WTC11 (cell line): ENCODE measurements around the gene NSD1. TPM values are rescaled to one million over a fixed set of nuclear protein-coding genes. Genes with fewer than 3 reads are reported as not detected.
A peak's percentile ranks its signal among the peaks of the same experiment; 100 is the strongest.

ENCODE experiments used
- ATAC-seq: fragments of 200-7000 bp; cut with Tn5 transposase; 2 replicates; pipeline ENCODE4 v1.10.0; 2021; ENCODE audit warnings: mild to moderate bottlenecking, moderate library complexity
- CTCF ChIA-PET: fragments of 300-600 bp; sonication (Branson Sonifier 250); formaldehyde crosslinking; loops from one replicate; lab custom pipeline; 2021; ENCODE audit warnings: antibody characterized with exemption; lab: Charles Lee
- POLR2A ChIA-PET: fragments of 350-600 bp; sonication (Branson Sonifier 250); formaldehyde crosslinking; loops from one replicate; lab custom pipeline; 2021; ENCODE audit warnings: antibody characterized with exemption; lab: Charles Lee
- DNase-seq: peaks from one replicate; pipeline ENCODE4 v3.0.0; 2021; ENCODE audit warnings: low spot score
- H3K27ac Mint-ChIP-seq: 2 replicates; pipeline ENCODE4 v1.8.0; 2021; ENCODE audit warnings: mixed read lengths
- H3K27me3 Mint-ChIP-seq: 2 replicates; pipeline ENCODE4 v1.8.0; 2021; ENCODE audit warnings: low read depth, mild to moderate bottlenecking, moderate library complexity, mixed read lengths
- H3K36me3 Mint-ChIP-seq: 2 replicates; pipeline ENCODE4 v1.8.0; 2021; ENCODE audit warnings: mixed read lengths
- H3K4me1 Mint-ChIP-seq: 2 replicates; pipeline ENCODE4 v1.8.0; 2022; ENCODE audit warnings: mixed read lengths
- H3K4me3 Mint-ChIP-seq: 2 replicates; pipeline ENCODE4 v1.8.0; 2021; ENCODE audit warnings: mild to moderate bottlenecking, moderate library complexity, mixed read lengths
- H3K9me3 Mint-ChIP-seq: 2 replicates; pipeline ENCODE4 v1.8.0; 2021; ENCODE audit warnings: mixed read lengths
- AR ChIP-seq: fragments of 250-450 bp; sonication (Bioruptor Pico); IDR thresholded peaks from 2 replicates; pipeline ENCODE4 v1.9.0; 2021; ENCODE audit warnings: mild to moderate bottlenecking
- E2F1 ChIP-seq: sonication (generic); formaldehyde crosslinking; IDR thresholded peaks from 2 replicates; pipeline ENCODE4 v1.8.0; 2022; ENCODE audit warnings: mild to moderate bottlenecking, missing genetic modification reagents
- ERG ChIP-seq: fragments of 250-450 bp; sonication (Bioruptor Pico); IDR thresholded peaks from 2 replicates; pipeline ENCODE4 v1.8.0; 2021; ENCODE audit warnings: mild to moderate bottlenecking
- ETV6 ChIP-seq: sonication (generic); formaldehyde crosslinking; IDR thresholded peaks from 2 replicates; pipeline ENCODE4 v1.8.1; 2022; ENCODE audit warnings: mild to moderate bottlenecking, missing genetic modification reagents
- FOXK1 ChIP-seq: sonication (generic); formaldehyde crosslinking; IDR thresholded peaks from 2 replicates; pipeline ENCODE4 v1.8.0; 2022; ENCODE audit warnings: mild to moderate bottlenecking, moderate library complexity, missing genetic modification reagents
- IRF2 ChIP-seq: sonication (generic); formaldehyde crosslinking; IDR thresholded peaks from 2 replicates; pipeline ENCODE4 v1.8.0; 2022; ENCODE audit warnings: low read depth, missing genetic modification reagents, borderline replicate concordance
- JUN ChIP-seq: sonication (generic); formaldehyde crosslinking; IDR thresholded peaks from 2 replicates; pipeline ENCODE4 v1.8.0; 2023; ENCODE audit warnings: mild to moderate bottlenecking, missing genetic modification reagents
- MLX ChIP-seq: sonication (generic); formaldehyde crosslinking; IDR thresholded peaks from 2 replicates; pipeline ENCODE4 v1.8.1; 2023; ENCODE audit warnings: mild to moderate bottlenecking, missing genetic modification reagents, moderate library complexity
- MYBL2 ChIP-seq: sonication (generic); formaldehyde crosslinking; IDR thresholded peaks from 2 replicates; pipeline ENCODE4 v1.8.1; 2023; ENCODE audit warnings: mild to moderate bottlenecking, moderate library complexity, missing genetic modification reagents
- NFYB ChIP-seq: sonication (generic); formaldehyde crosslinking; conservative IDR thresholded peaks from 2 replicates; pipeline ENCODE4 v1.8.0; 2022; ENCODE audit warnings: low read depth, missing genetic modification reagents
- RELA ChIP-seq: sonication (generic); formaldehyde crosslinking; IDR thresholded peaks from 2 replicates; pipeline ENCODE4 v1.8.1; 2022; ENCODE audit warnings: missing genetic modification reagents, mild to moderate bottlenecking, borderline replicate concordance
- RORB ChIP-seq: fragments of 250-450 bp; sonication (Bioruptor Pico); IDR thresholded peaks from 2 replicates; pipeline ENCODE4 v1.9.0; 2021; ENCODE audit warnings: mild to moderate bottlenecking
- SP1 ChIP-seq: sonication (generic); formaldehyde crosslinking; conservative IDR thresholded peaks from 2 replicates; pipeline ENCODE4 v1.8.1; 2022; ENCODE audit warnings: missing genetic modification reagents
- TCF7 ChIP-seq: sonication (generic); formaldehyde crosslinking; IDR thresholded peaks from 2 replicates; pipeline ENCODE4 v1.8.0; 2022; ENCODE audit warnings: mild to moderate bottlenecking, low read depth, missing genetic modification reagents, moderate library complexity
- TP53 ChIP-seq: sonication (generic); formaldehyde crosslinking; IDR thresholded peaks from 2 replicates; pipeline ENCODE4 v1.8.1; 2023; ENCODE audit warnings: mild to moderate bottlenecking, missing genetic modification reagents
- ZNF121 ChIP-seq: sonication (generic); formaldehyde crosslinking; IDR thresholded peaks from 2 replicates; pipeline ENCODE4 v1.8.0; 2023; ENCODE audit warnings: missing genetic modification reagents
- total RNA-seq: library from RNA; stranded (reverse); gene quantifications from 3 replicates; pipeline ENCODE4 v1.2.3, GENCODE V29; 2021
- TF ChIP-seq, protein P1 (sequence below): sonication (generic); formaldehyde crosslinking; IDR thresholded peaks from 2 replicates; pipeline ENCODE4 v1.8.0; 2022; ENCODE audit warnings: missing genetic modification reagents
- TF ChIP-seq, protein P2 (sequence below): sonication (generic); formaldehyde crosslinking; IDR thresholded peaks from 2 replicates; pipeline ENCODE4 v1.8.0; 2022; ENCODE audit warnings: mild to moderate bottlenecking, missing genetic modification reagents

Gene NSD1
- total RNA-seq, 1 experiment from 2014 or later: 148 TPM

GRCh38 chr5:177336112-177336511 lies 202.5 kb downstream of the NSD1 start:
- TF ChIP-seq FOXK1 (no peak), IRF2 (CRISPR knock-in tag) (no peak), RELA (CRISPR knock-in tag) (no peak)
- TF ChIP-seq, all 79 proteins: peak for 0
- peaks cover 57% of the 10 kb centered on the region for H3K36me3 Mint-ChIP-seq
- H3K4me1 Mint-ChIP-seq: peaks cover 41% of the 10 kb centered on the region
- POLR2A ChIA-PET: interaction anchor here (0.9 to 1.1 kb wide), 2 partner anchors 27 to 37 kb away, joined by 3 to 4 read pairs; no protein-coding TSS in a partner anchor
- H3K4me3 Mint-ChIP-seq: no peak overlapping the region
- H3K27ac Mint-ChIP-seq: peak overlapping the region; percentile 97
- ATAC-seq (peak; percentile 5), DNase-seq (no peak)
- no peaks in the 10 kb centered on the region for H3K9me3 Mint-ChIP-seq
- CTCF ChIA-PET: interaction anchor here (0.6 to 2.5 kb wide), 18 partner anchors 8 to 165 kb away, joined by 3 to 23 read pairs (median 4); partner anchors contain the start of gene LMAN2
- no peaks in the 10 kb centered on the region for H3K27me3 Mint-ChIP-seq

DNA sequence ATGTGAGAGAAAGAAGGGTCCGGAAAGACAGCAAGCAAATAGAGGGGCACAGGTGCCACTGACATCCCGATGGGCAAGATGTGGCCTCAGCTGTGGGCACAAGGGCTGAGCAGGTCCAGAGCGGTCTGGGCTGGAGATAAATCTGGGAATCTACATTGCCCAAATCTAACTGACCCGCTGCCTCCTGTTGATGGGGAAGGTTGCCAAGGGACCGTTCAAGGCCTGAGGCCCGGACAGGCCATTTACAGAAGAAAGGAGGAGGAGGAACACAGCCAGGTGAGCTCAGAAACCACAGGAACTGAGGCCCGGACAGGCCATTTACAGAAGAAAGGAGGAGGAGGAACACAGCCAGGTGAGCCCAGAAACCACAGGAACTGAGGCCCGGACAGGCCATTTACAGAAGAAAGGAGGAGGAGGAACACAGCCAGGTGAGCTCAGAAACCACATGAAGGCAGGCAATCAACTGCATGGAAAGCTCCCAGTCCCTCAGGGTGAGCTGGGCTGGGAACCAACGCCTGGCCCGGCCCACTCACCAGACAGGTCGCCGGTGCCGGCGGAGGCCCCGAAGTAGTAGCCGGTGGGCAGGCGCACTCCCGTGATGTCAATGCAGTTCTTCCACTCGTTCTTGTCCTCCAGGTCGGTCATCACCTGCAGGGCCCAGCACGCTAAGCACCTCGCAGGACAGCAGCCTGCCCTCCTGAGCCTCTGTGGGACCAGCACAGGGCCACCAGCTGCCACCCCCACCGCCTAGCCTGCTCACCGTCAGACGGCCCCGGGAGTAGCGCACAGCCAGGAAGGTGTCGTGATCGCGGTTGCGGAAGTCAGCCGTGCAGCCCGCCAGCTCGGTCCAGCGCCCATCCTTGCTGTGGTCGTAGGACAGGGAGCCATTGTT lies 203.3 kb downstream of the NSD1 start:
- H3K9me3 Mint-ChIP-seq: no peaks in the 10 kb centered on the region
- POLR2A ChIA-PET: interaction anchor here (0.9 to 1.1 kb wide), 3 partner anchors 15 to 36 kb away, joined by 3 to 4 read pairs (median 4); partner anchors contain the start of gene LMAN2
- peak; percentile 53 for DNase-seq
- TF ChIP-seq FOXK1: 0 out of 2 replicates have a peak, but pooled peaks have one; percentile 55
- no peak for TF ChIP-seq RORB (CRISPR knock-in tag)
- TF ChIP-seq ERG (CRISPR knock-in tag): no peak
- TF ChIP-seq, protein P1, sequence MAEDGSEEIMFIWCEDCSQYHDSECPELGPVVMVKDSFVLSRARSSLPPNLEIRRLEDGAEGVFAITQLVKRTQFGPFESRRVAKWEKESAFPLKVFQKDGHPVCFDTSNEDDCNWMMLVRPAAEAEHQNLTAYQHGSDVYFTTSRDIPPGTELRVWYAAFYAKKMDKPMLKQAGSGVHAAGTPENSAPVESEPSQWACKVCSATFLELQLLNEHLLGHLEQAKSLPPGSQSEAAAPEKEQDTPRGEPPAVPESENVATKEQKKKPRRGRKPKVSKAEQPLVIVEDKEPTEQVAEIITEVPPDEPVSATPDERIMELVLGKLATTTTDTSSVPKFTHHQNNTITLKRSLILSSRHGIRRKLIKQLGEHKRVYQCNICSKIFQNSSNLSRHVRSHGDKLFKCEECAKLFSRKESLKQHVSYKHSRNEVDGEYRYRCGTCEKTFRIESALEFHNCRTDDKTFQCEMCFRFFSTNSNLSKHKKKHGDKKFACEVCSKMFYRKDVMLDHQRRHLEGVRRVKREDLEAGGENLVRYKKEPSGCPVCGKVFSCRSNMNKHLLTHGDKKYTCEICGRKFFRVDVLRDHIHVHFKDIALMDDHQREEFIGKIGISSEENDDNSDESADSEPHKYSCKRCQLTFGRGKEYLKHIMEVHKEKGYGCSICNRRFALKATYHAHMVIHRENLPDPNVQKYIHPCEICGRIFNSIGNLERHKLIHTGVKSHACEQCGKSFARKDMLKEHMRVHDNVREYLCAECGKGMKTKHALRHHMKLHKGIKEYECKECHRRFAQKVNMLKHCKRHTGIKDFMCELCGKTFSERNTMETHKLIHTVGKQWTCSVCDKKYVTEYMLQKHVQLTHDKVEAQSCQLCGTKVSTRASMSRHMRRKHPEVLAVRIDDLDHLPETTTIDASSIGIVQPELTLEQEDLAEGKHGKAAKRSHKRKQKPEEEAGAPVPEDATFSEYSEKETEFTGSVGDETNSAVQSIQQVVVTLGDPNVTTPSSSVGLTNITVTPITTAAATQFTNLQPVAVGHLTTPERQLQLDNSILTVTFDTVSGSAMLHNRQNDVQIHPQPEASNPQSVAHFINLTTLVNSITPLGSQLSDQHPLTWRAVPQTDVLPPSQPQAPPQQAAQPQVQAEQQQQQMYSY (CRISPR knock-in tag): no peak
- TF ChIP-seq TCF7: no peak
- peak; percentile 52 for TF ChIP-seq ZNF121
- 0 out of 2 replicates have a peak, but pooled peaks have one; percentile 25 for TF ChIP-seq ETV6 (CRISPR knock-in tag)
- TF ChIP-seq, protein P2, sequence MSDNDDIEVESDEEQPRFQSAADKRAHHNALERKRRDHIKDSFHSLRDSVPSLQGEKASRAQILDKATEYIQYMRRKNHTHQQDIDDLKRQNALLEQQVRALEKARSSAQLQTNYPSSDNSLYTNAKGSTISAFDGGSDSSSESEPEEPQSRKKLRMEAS (CRISPR knock-in tag): peak; percentile 64; the same call in 1 of the 2 replicates
- TF ChIP-seq, all 79 proteins: peak for 4
- ATAC-seq: peak; percentile 71
- Mint-ChIP-seq H3K36me3 (peaks cover 58% of the 10 kb centered on the region), H3K27me3 (no peaks in the 10 kb centered on the region), H3K4me1 (peaks cover 41% of the 10 kb centered on the region), H3K4me3 (no peak overlapping the region), H3K27ac (peak overlapping the region; percentile 97)
- CTCF ChIA-PET: interaction anchor here (0.6 to 2.5 kb wide), 17 partner anchors 9 to 165 kb away, joined by 3 to 23 read pairs (median 5); partner anchors contain the start of gene LMAN2

GRCh38 chr5:177338251-177339106 lies 204.9 kb downstream of the NSD1 start:
- TF ChIP-seq E2F1 (CRISPR knock-in tag) (no peak), NFYB (CRISPR knock-in tag) (no peak), AR (no peak), JUN (CRISPR knock-in tag) (no peak), MLX (CRISPR knock-in tag) (no peak), SP1 (CRISPR knock-in tag) (no peak), TP53 (no peak), MYBL2 (CRISPR knock-in tag) (no peak), RELA (CRISPR knock-in tag) (no peak)
- Mint-ChIP-seq H3K36me3 (peaks cover 53% of the 10 kb centered on the region), H3K4me3 (no peak overlapping the region), H3K27me3 (no peaks in the 10 kb centered on the region), H3K27ac (peak overlapping the region; percentile 86), H3K4me1 (peaks cover 41% of the 10 kb centered on the region), H3K9me3 (no peaks in the 10 kb centered on the region)
- ATAC-seq (no peak), DNase-seq (no peak)
- POLR2A ChIA-PET: interaction anchor here (0.6 kb wide), 1 partner anchor 11 kb away, joined by 8 read pairs; no protein-coding TSS in a partner anchor
- CTCF ChIA-PET: interaction anchor here (0.8 to 1.3 kb wide), 2 partner anchors 11 to 29 kb away, joined by 3 to 4 read pairs; no protein-coding TSS in a partner anchor
